ENCODE measurements around the gene PRKCSH. TPM values are rescaled to one million over a fixed set of nuclear protein-coding genes. Genes with fewer than 3 reads are reported as not detected.
"Not testable (repeated sequence)": the region's sequence is repeated elsewhere in the genome, so short reads cannot be mapped to it uniquely, and the experiment has no call there.

Gene PRKCSH
- total RNA-seq, 1 experiment from 2014 or later = 410 TPM

- peak in 1 of 2 experiments; percentile 18 for DNase-seq
Observed at GRCh38 chr19:11458236-11458900, 22.9 kb downstream of the PRKCSH start.

DNA sequence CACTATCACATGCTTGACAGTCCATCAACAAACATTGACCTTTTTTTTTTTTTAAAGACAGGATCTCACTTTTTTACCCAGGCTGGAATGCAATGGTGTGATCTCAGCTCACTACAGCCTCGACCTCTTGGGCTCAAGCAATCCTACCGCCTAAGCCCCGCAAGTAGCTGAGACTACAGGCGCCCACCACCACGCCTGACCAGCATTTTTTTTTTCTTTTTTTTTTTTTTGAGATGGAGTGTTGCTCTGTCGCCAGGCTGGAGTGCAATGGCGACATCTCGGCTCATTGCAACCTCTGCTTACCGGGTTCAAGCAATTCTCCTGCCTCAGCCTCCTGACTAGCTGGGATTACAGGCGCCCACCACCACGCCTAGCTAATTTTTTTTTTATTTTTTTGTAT lies 23.5 kb downstream of the PRKCSH start:
- H3K4me2 ChIP-seq; H3K4me1 ChIP-seq (replicated peaks; ENCODE audit: insufficient read depth); H2AFZ ChIP-seq; H4K20me1 ChIP-seq (ENCODE audit: insufficient read depth); intact Hi-C loops (cut with micrococcal nuclease; ENCODE audit: unreplicated experiment); H3K9me3 ChIP-seq (ENCODE audit: insufficient read depth, low read depth); BruUV-seq (replicated peaks); H3K27me3 ChIP-seq (ENCODE audit: insufficient read depth, low read depth); H3K4me3 ChIP-seq; H3K79me2 ChIP-seq (ENCODE audit: low read depth); POLR2A ChIA-PET (ENCODE audit: unreplicated experiment); H3K9me2 ChIP-seq (ENCODE audit: insufficient read depth); H3K36me3 ChIP-seq (ENCODE audit: low read depth); H3K27ac ChIP-seq: not testable (repeated sequence)
- CTCF ChIA-PET = interaction anchor here (0.7 to 0.9 kb wide), 2 partner anchors 77 to 79 kb away, joined by 3 to 8 read pairs; no protein-coding TSS in a partner anchor
- H3F3A ChIP-seq (ENCODE audit: insufficient read depth, low read depth) = peaks cover 10% of the 10 kb centered on the region; the same call in 1 of the 2 replicates
- DNase-seq = peak in 1 of 2 experiments; percentile 31

More at GRCh38 chr19:11458236-11458900, 22.9 kb downstream of the PRKCSH start:
- Histone ChIP-seq H3K4me1 (replicated peaks; ENCODE audit: insufficient read depth) (no peaks in the 10 kb centered on the region), H4K20me1 (ENCODE audit: insufficient read depth) (no peaks in the 10 kb centered on the region), H3K9me2 (ENCODE audit: insufficient read depth) (no peaks in the 10 kb centered on the region), H3K9me3 (ENCODE audit: insufficient read depth, low read depth) (no peaks in the 10 kb centered on the region), H3K4me3 (no peak overlapping the region), H3K27ac (no peak overlapping the region), H3K36me3 (ENCODE audit: low read depth) (no peaks in the 10 kb centered on the region), H2AFZ (no peak overlapping the region), H3K4me2 (no peak overlapping the region), H3F3A (ENCODE audit: insufficient read depth, low read depth) (peaks cover 5% of the 10 kb centered on the region; the same call in 1 of the 2 replicates), H3K79me2 (ENCODE audit: low read depth) (no peaks in the 10 kb centered on the region), H3K27me3 (ENCODE audit: insufficient read depth, low read depth) (no peaks in the 10 kb centered on the region)
- TF ChIP-seq CTCF (conservative IDR thresholded peaks at IDR 0.05) = no peak
- no peak for TF ChIP-seq EZH2 (IDR thresholded peaks at IDR 0.05; ENCODE audit: low read depth)
- ChIA-PET POLR2A (ENCODE audit: unreplicated experiment) (no interaction called here), CTCF (no interaction called here)
- BruUV-seq (replicated peaks) = no TSS peak
- intact Hi-C loops (cut with micrococcal nuclease; ENCODE audit: unreplicated experiment) = no loop called here

GRCh38 chr19:11460207-11460606 lies 24.8 kb downstream of the PRKCSH start:
- H3K4me1 ChIP-seq (replicated peaks; ENCODE audit: insufficient read depth) = no peaks in the 10 kb centered on the region
- POLR2A ChIA-PET (ENCODE audit: unreplicated experiment) = no interaction called here
- CTCF ChIA-PET = no interaction called here
- no peaks in the 10 kb centered on the region for H3K9me3 ChIP-seq (ENCODE audit: insufficient read depth, low read depth)
- TF ChIP-seq EZH2 (IDR thresholded peaks at IDR 0.05; ENCODE audit: low read depth) (no peak), CTCF (conservative IDR thresholded peaks at IDR 0.05) (peak; percentile 49)
- no peak overlapping the region for H3K4me3 ChIP-seq
- no peak overlapping the region for H3K27ac ChIP-seq
- no peaks in the 10 kb centered on the region for H4K20me1 ChIP-seq (ENCODE audit: insufficient read depth)
- no peaks in the 10 kb centered on the region for H3K27me3 ChIP-seq (ENCODE audit: insufficient read depth, low read depth)
- intact Hi-C loops (cut with micrococcal nuclease; ENCODE audit: unreplicated experiment) = no loop called here
- no peaks in the 10 kb centered on the region for H3K9me2 ChIP-seq (ENCODE audit: insufficient read depth)
- no peak overlapping the region for H2AFZ ChIP-seq
- H3K79me2 ChIP-seq (ENCODE audit: low read depth) = no peaks in the 10 kb centered on the region
- BruUV-seq (replicated peaks) = no TSS peak
- H3K36me3 ChIP-seq (ENCODE audit: low read depth) = no peaks in the 10 kb centered on the region
- DNase-seq = no peak
- H3K4me2 ChIP-seq = no peak overlapping the region
- peaks cover 20% of the 10 kb centered on the region; the same call in 1 of the 2 replicates for H3F3A ChIP-seq (ENCODE audit: insufficient read depth, low read depth)

Data from PC-9 (cell line).